ENCODE results near the gene BDNF. TPM values are rescaled to one million over a fixed set of nuclear protein-coding genes. Genes with fewer than 3 reads are reported as not detected.

BDNF gene
- total and polyA plus RNA-seq, 2 donors (not counting 1 experiment from before 2014, with no cell fraction given), result not detected

GRCh38 chr11:27699926-27700350 is 317 bp downstream of the BDNF start:
- TF ChIP-seq CTCF (IDR thresholded peaks at IDR 0.05), result no peak
- TF ChIP-seq EZH2 (IDR thresholded peaks at IDR 0.05; ENCODE audit: borderline replicate concordance, insufficient read depth, low read depth, low read length, poor library complexity, severe bottlenecking), result no peak
- no peaks in the 10 kb centered on the region for H3K9me3 Mint-ChIP-seq (ENCODE audit: insufficient read depth)
- H3K4me3 Mint-ChIP-seq, result peak overlapping the region; percentile 69
- H3K4me1 ChIP-seq (ENCODE audit: control insufficient read depth in 2 of 2, insufficient read depth in 2 of 2, low read length in 2 of 2), result peaks cover 30% of the 10 kb centered on the region in 2 donors
- H3K79me2 ChIP-seq (ENCODE audit: control insufficient read depth, insufficient read depth, low read length), result no peaks in the 10 kb centered on the region
- H4K20me1 ChIP-seq (ENCODE audit: control insufficient read depth, insufficient read depth, low read length, poor library complexity, severe bottlenecking), result no peaks in the 10 kb centered on the region
- H3K9me3 ChIP-seq (ENCODE audit: control extremely low read depth in 1 of 3, control insufficient read depth in 2 of 3, insufficient read depth in 1 of 3, low read length in 2 of 3), result peaks cover 0 to 3% (median 1%) of the 10 kb centered on the region in 3 donors
- H3K4me3 ChIP-seq (ENCODE audit: control extremely low read depth in 1 of 5, extremely low read depth in 1 of 5, insufficient read depth in 1 of 5, low read depth in 2 of 5, low read length in 4 of 5), result peak overlapping the region in 2 of 5 experiments; percentile 24 to 45
- peak overlapping the region; percentile 23 for H3K9ac ChIP-seq (ENCODE audit: low read length)
- H3K27me3 ChIP-seq (replicated peaks in 1 of 4; ENCODE audit: control extremely low read depth in 1 of 4, control insufficient read depth in 3 of 4, insufficient read depth in 4 of 4, low read length in 3 of 4), result peaks cover 1 to 58% (median 50%) of the 10 kb centered on the region in 4 experiments
- ChIA-PET CTCF (interaction anchor here (1.7 to 3.4 kb wide), 4 partner anchors 16 to 974 kb away, joined by 4 to 31 read pairs (median 10); no protein-coding TSS in a partner anchor), POLR2A (no interaction called here)
- H3K27me3 Mint-ChIP-seq, result peaks cover 67% of the 10 kb centered on the region
- no peak overlapping the region for H3K27ac Mint-ChIP-seq
- 3% methylated on average over 24 of the region's 28 CpGs for WGBS (ENCODE audit: insufficient coverage)
- H2AFZ ChIP-seq (ENCODE audit: insufficient read depth, low read depth, low read length, poor library complexity, severe bottlenecking), result peak overlapping the region; percentile 32
- H3K36me3 ChIP-seq (replicated peaks in 1 of 2; ENCODE audit: control extremely low read depth in 1 of 2, control insufficient read depth in 1 of 2, extremely low read depth in 1 of 2, insufficient read depth in 2 of 2, low read length in 1 of 2), result no peaks in the 10 kb centered on the region
- ATAC-seq (ENCODE audit: low read depth) (no peak), DNase-seq (peak; percentile 15)
- peak overlapping the region; percentile 67 for H3K4me2 ChIP-seq (replicated peaks; ENCODE audit: low read depth, low read length, poor library complexity, severe bottlenecking)
- H3K27ac ChIP-seq (ENCODE audit: low read length in 2 of 2), result no peak overlapping the region
- peaks cover 29% of the 10 kb centered on the region for H3K4me1 Mint-ChIP-seq
- intact Hi-C loops (cut with micrococcal nuclease), result loop anchor here (5.0 kb wide), 1 partner anchor 972 kb away; no protein-coding TSS in a partner anchor

GRCh38 chr11:27699242-27699925 is 871 bp downstream of the BDNF start:
- peak overlapping the region; percentile 9 for H3K9ac ChIP-seq (ENCODE audit: low read length)
- Mint-ChIP-seq H3K27ac (no peak overlapping the region), H3K9me3 (ENCODE audit: insufficient read depth) (no peaks in the 10 kb centered on the region), H3K27me3 (peaks cover 67% of the 10 kb centered on the region), H3K4me1 (peaks cover 29% of the 10 kb centered on the region), H3K4me3 (peak overlapping the region; percentile 69)
- peaks cover 0 to 3% (median 1%) of the 10 kb centered on the region in 3 donors for H3K9me3 ChIP-seq (ENCODE audit: control extremely low read depth in 1 of 3, control insufficient read depth in 2 of 3, insufficient read depth in 1 of 3, low read length in 2 of 3)
- DNase-seq, result peak; percentile 8
- no peak for ATAC-seq (ENCODE audit: low read depth)
- peak overlapping the region; percentile 67 for H3K4me2 ChIP-seq (replicated peaks; ENCODE audit: low read depth, low read length, poor library complexity, severe bottlenecking)
- peaks cover 1 to 58% (median 50%) of the 10 kb centered on the region in 4 experiments for H3K27me3 ChIP-seq (replicated peaks in 1 of 4; ENCODE audit: control extremely low read depth in 1 of 4, control insufficient read depth in 3 of 4, insufficient read depth in 4 of 4, low read length in 3 of 4)
- H3K79me2 ChIP-seq (ENCODE audit: control insufficient read depth, insufficient read depth, low read length), result no peaks in the 10 kb centered on the region
- peak; percentile 13 for TF ChIP-seq CTCF (IDR thresholded peaks at IDR 0.05)
- TF ChIP-seq EZH2 (IDR thresholded peaks at IDR 0.05; ENCODE audit: borderline replicate concordance, insufficient read depth, low read depth, low read length, poor library complexity, severe bottlenecking), result no peak
- H3K4me1 ChIP-seq (ENCODE audit: control insufficient read depth in 2 of 2, insufficient read depth in 2 of 2, low read length in 2 of 2), result peaks cover 30% of the 10 kb centered on the region in 2 donors
- ChIA-PET CTCF (interaction anchor here (0.6 to 3.4 kb wide), 7 partner anchors 15 to 975 kb away, joined by 3 to 31 read pairs (median 4); no protein-coding TSS in a partner anchor), POLR2A (no interaction called here)
- intact Hi-C loops (cut with micrococcal nuclease), result loop anchor here (5.0 kb wide), 1 partner anchor 973 kb away; no protein-coding TSS in a partner anchor
- H2AFZ ChIP-seq (ENCODE audit: insufficient read depth, low read depth, low read length, poor library complexity, severe bottlenecking), result peak overlapping the region; percentile 46
- H3K36me3 ChIP-seq (replicated peaks in 1 of 2; ENCODE audit: control extremely low read depth in 1 of 2, control insufficient read depth in 1 of 2, extremely low read depth in 1 of 2, insufficient read depth in 2 of 2, low read length in 1 of 2), result no peaks in the 10 kb centered on the region
- peak overlapping the region in 1 of 5 experiments; percentile 45 for H3K4me3 ChIP-seq (ENCODE audit: control extremely low read depth in 1 of 5, extremely low read depth in 1 of 5, insufficient read depth in 1 of 5, low read depth in 2 of 5, low read length in 4 of 5)
- no peak overlapping the region for H3K27ac ChIP-seq (ENCODE audit: low read length in 2 of 2)
- no peaks in the 10 kb centered on the region for H4K20me1 ChIP-seq (ENCODE audit: control insufficient read depth, insufficient read depth, low read length, poor library complexity, severe bottlenecking)
- WGBS (ENCODE audit: insufficient coverage), result 6% methylated on average over 26 of the region's 30 CpGs

Data from B cell (primary cell).